H9 (cell line): Measurements from ENCODE around the gene EEF1G. TPM values are rescaled to one million over a fixed set of nuclear protein-coding genes. Genes with fewer than 3 reads are reported as not detected.
A peak's percentile ranks its signal among the peaks of the same experiment; 100 is the strongest.

ENCODE experiments used
- DNase-seq: peaks from one replicate; pipeline ENCODE4 v3.0.0-alpha.2; 2017
- H2AFZ ChIP-seq: one replicate; pipeline ENCODE4 v1.6.1; 2013; ENCODE audit warnings: mild to moderate bottlenecking, low read length, control low read depth, moderate library complexity
- H2AK5ac ChIP-seq: 2 replicates; pipeline ENCODE4 v1.6.1; 2013; ENCODE audit warnings: low read length, control low read depth, mixed read lengths; ENCODE audit not compliant: insufficient read length
- H2BK120ac ChIP-seq: one replicate; pipeline ENCODE4 v1.6.1; 2013; ENCODE audit warnings: low read depth, mild to moderate bottlenecking, low read length, control low read depth, inconsistent platforms; ENCODE audit not compliant: poor library complexity, severe bottlenecking
- H2BK12ac ChIP-seq: 2 replicates; pipeline ENCODE4 v1.6.1; 2013; ENCODE audit warnings: low read length, control low read depth, mixed read lengths, low read depth; ENCODE audit not compliant: insufficient read length
- H2BK15ac ChIP-seq: 2 replicates; pipeline ENCODE4 v1.6.1; 2013; ENCODE audit warnings: low read depth, low read length, control low read depth
- H2BK20ac ChIP-seq: one replicate; pipeline ENCODE4 v1.6.1; 2013; ENCODE audit warnings: low read depth, mild to moderate bottlenecking, low read length, control low read depth, inconsistent platforms; ENCODE audit not compliant: poor library complexity, severe bottlenecking
- H2BK5ac ChIP-seq: 2 replicates; pipeline ENCODE4 v1.6.1; 2013; ENCODE audit warnings: low read length, control low read depth, mixed read lengths; ENCODE audit not compliant: insufficient read length
- H3K14ac ChIP-seq: 2 replicates; pipeline ENCODE4 v1.6.1; 2013; ENCODE audit warnings: low read length, control low read depth; ENCODE audit not compliant: insufficient read depth
- H3K18ac ChIP-seq: 2 replicates; pipeline ENCODE4 v1.6.1; 2013; ENCODE audit warnings: low read depth, mild to moderate bottlenecking, mixed read lengths, low read length, control low read depth; ENCODE audit not compliant: insufficient read length
- H3K23ac ChIP-seq: 2 replicates; pipeline ENCODE4 v1.6.1; 2013; ENCODE audit warnings: low read length, control low read depth, mixed read lengths, low read depth; ENCODE audit not compliant: insufficient read length
- H3K23me2 ChIP-seq: 2 replicates; pipeline ENCODE4 v1.6.1; 2013; ENCODE audit warnings: low read depth, mild to moderate bottlenecking, mixed read lengths, low read length, control low read depth; ENCODE audit not compliant: insufficient read length, poor library complexity, severe bottlenecking
- H3K27ac ChIP-seq: 2 replicates; pipeline ENCODE4 v1.5.1; 2013; ENCODE audit warnings: low read length, control low read depth, mixed read lengths, low read depth; ENCODE audit not compliant: insufficient read length
- H3K27me3 ChIP-seq: 2 replicates; pipeline ENCODE4 v1.6.1; 2013; ENCODE audit warnings: low read length, control low read depth, inconsistent platforms; ENCODE audit not compliant: insufficient read depth
- H3K4ac ChIP-seq: 2 replicates; pipeline ENCODE4 v1.6.1; 2013; ENCODE audit warnings: low read depth, mild to moderate bottlenecking, control low read depth, inconsistent platforms, low read length, moderate library complexity
- H3K4me1 ChIP-seq: 2 replicates; pipeline ENCODE4 v1.6.1; 2013; ENCODE audit warnings: low read length, control low read depth, inconsistent platforms; ENCODE audit not compliant: insufficient read depth
- H3K4me2 ChIP-seq: 2 replicates; pipeline ENCODE4 v1.6.1; 2013; ENCODE audit warnings: low read length, control low read depth, mixed read lengths; ENCODE audit not compliant: insufficient read length, insufficient read depth
- H3K56ac ChIP-seq: 2 replicates; pipeline ENCODE4 v1.6.1; 2013; ENCODE audit warnings: low read depth, mild to moderate bottlenecking, mixed read lengths, low read length, control low read depth; ENCODE audit not compliant: insufficient read length
- H3K79me1 ChIP-seq: 2 replicates; pipeline ENCODE4 v1.6.1; 2013; ENCODE audit warnings: low read depth, mild to moderate bottlenecking, moderate library complexity, low read length, control low read depth, inconsistent platforms; ENCODE audit not compliant: insufficient read depth, poor library complexity, severe bottlenecking
- H3K79me2 ChIP-seq: 2 replicates; pipeline ENCODE4 v1.6.1; 2013; ENCODE audit warnings: low read length, control low read depth, inconsistent platforms; ENCODE audit not compliant: insufficient read depth
- H3K9ac ChIP-seq: 2 replicates; pipeline ENCODE4 v1.6.1; 2013; ENCODE audit warnings: low read length, control low read depth, mixed read lengths; ENCODE audit not compliant: insufficient read length; ENCODE audit errors: extremely low read depth
- H3K9me3 ChIP-seq: one replicate; pipeline ENCODE4 v1.6.1; 2013; ENCODE audit warnings: low read depth, low read length, inconsistent platforms; ENCODE audit not compliant: control insufficient read depth
- H3T11ph ChIP-seq: one replicate; pipeline ENCODE4 v1.6.1; 2013; ENCODE audit warnings: mild to moderate bottlenecking, low read length, control low read depth, inconsistent platforms
- H4K20me1 ChIP-seq: one replicate; pipeline ENCODE4 v1.6.1; 2013; ENCODE audit not compliant: control insufficient read depth, insufficient read length, insufficient read depth
- H4K5ac ChIP-seq: 2 replicates; pipeline ENCODE4 v1.6.1; 2013; ENCODE audit warnings: low read depth, mild to moderate bottlenecking, mixed read lengths, low read length, control low read depth; ENCODE audit not compliant: insufficient read length
- H4K8ac ChIP-seq: replicated peaks from 2 replicates; pipeline ENCODE4 v1.6.1; 2013; ENCODE audit warnings: low read length, control low read depth, mixed read lengths, low read depth; ENCODE audit not compliant: insufficient read length
- H4K91ac ChIP-seq: 2 replicates; pipeline ENCODE4 v1.6.1; 2013; ENCODE audit warnings: low read depth, mild to moderate bottlenecking, moderate library complexity, mixed read lengths, low read length, control low read depth; ENCODE audit not compliant: insufficient read length
- H3K27ac Mint-ChIP-seq, 3 experiments: 2 replicates in 2 of 3; 3 replicates in 1 of 3; pipeline ENCODE4 v1.8.0; 2020 to 2021; ENCODE audit warnings: mixed read lengths in 3 of 3, mild to moderate bottlenecking in 1 of 3, moderate library complexity in 1 of 3
- H3K27me3 Mint-ChIP-seq: 2 replicates; pipeline ENCODE4 v1.8.0; 2021; ENCODE audit warnings: low read depth, mild to moderate bottlenecking, moderate library complexity, mixed read lengths
- H3K36me3 Mint-ChIP-seq, 3 experiments: 2 replicates in 2 of 3; 3 replicates in 1 of 3; pipeline ENCODE4 v1.8.0; 2020 to 2021; ENCODE audit warnings: low read depth in 3 of 3, mixed read lengths in 3 of 3; ENCODE audit not compliant: insufficient read depth in 1 of 3
- H3K4me1 Mint-ChIP-seq, 2 experiments: 2 replicates each; pipeline ENCODE4 v1.8.0; 2020; ENCODE audit warnings: mixed read lengths in 2 of 2
- H3K4me3 Mint-ChIP-seq, 2 experiments: 2 replicates in 1 of 2; 3 replicates in 1 of 2; pipeline ENCODE4 v1.8.0; 2020 to 2021; ENCODE audit warnings: mild to moderate bottlenecking in 2 of 2, mixed read lengths in 2 of 2, moderate library complexity in 1 of 2
- H3K9me3 Mint-ChIP-seq, 2 experiments: 2 replicates in 1 of 2; 3 replicates in 1 of 2; pipeline ENCODE4 v1.8.0; 2020; ENCODE audit warnings: mild to moderate bottlenecking in 2 of 2, mixed read lengths in 2 of 2, moderate library complexity in 1 of 2
- WGBS: extraction: QIAGEN DNeasy Blood & Tissue Kit; methylation state at CpG from one replicate; pipeline ENCODE4 v1.1.7; 2013; ENCODE audit warnings: missing lambda C conversion rate, low lambda C conversion rate, mixed read lengths; ENCODE audit not compliant: insufficient read length; ENCODE audit errors: extremely low coverage; 5-methylcytosine and 5-hydroxymethylcytosine counted together
- total RNA-seq: library from RNA; stranded (reverse); gene quantifications from 2 replicates; pipeline ENCODE4 v1.2.1, GENCODE V29; 2021
- TF ChIP-seq, protein P1 (sequence below): fragments of 200-600 bp; sonication (generic); conservative IDR thresholded peaks from 3 replicates; pipeline ENCODE4 v1.8.0; 2021; ENCODE audit warnings: antibody characterized with exemption, mild to moderate bottlenecking

Gene EEF1G
- total RNA-seq, 1 experiment from 2014 or later, result 1,790 TPM

GRCh38 chr11:62593434-62594044 is 19.8 kb upstream of the EEF1G start:
- H4K8ac ChIP-seq, result no peak overlapping the region
- no peak overlapping the region for H2BK120ac ChIP-seq
- H2BK15ac ChIP-seq, result no peak overlapping the region
- H3K23ac ChIP-seq, result no peak overlapping the region
- no peak overlapping the region for H3K27ac ChIP-seq
- no peak overlapping the region for H4K91ac ChIP-seq
- Mint-ChIP-seq H3K27ac (peak overlapping the region; percentile 72 to 92 (median 83); a peak in 6 of 7 replicates), H3K4me3 (peak overlapping the region; percentile 35 to 66), H3K4me1 (peaks cover 21 to 26% of the 10 kb centered on the region in 2 experiments), H3K36me3 (peaks cover 40 to 66% (median 65%) of the 10 kb centered on the region in 3 experiments), H3K9me3 (no peaks in the 10 kb centered on the region), H3K27me3 (no peaks in the 10 kb centered on the region)
- H2AK5ac ChIP-seq, result no peak overlapping the region
- H3K56ac ChIP-seq, result no peak overlapping the region
- no CpG with 5 or more reads among the region's 13 CpGs for WGBS
- H4K20me1 ChIP-seq, result no peaks in the 10 kb centered on the region
- no peaks in the 10 kb centered on the region; the same call in 1 of the 2 replicates for H3K4me1 ChIP-seq
- H3K9ac ChIP-seq, result no peak overlapping the region
- H3K27me3 ChIP-seq, result no peaks in the 10 kb centered on the region
- no peaks in the 10 kb centered on the region for H3K9me3 ChIP-seq
- H2BK20ac ChIP-seq, result no peak overlapping the region
- peaks cover 5% of the 10 kb centered on the region for H3K23me2 ChIP-seq
- DNase-seq, result peak; percentile 85
- H4K5ac ChIP-seq, result no peak overlapping the region
- H2BK5ac ChIP-seq, result no peak overlapping the region
- H2BK12ac ChIP-seq, result no peak overlapping the region
- no peak overlapping the region for H3K4me2 ChIP-seq
- no peaks in the 10 kb centered on the region for H3K79me2 ChIP-seq
- no peak overlapping the region for H2AFZ ChIP-seq
- no peak overlapping the region for H3K4ac ChIP-seq
- H3K18ac ChIP-seq, result no peak overlapping the region
- TF ChIP-seq, protein P1, sequence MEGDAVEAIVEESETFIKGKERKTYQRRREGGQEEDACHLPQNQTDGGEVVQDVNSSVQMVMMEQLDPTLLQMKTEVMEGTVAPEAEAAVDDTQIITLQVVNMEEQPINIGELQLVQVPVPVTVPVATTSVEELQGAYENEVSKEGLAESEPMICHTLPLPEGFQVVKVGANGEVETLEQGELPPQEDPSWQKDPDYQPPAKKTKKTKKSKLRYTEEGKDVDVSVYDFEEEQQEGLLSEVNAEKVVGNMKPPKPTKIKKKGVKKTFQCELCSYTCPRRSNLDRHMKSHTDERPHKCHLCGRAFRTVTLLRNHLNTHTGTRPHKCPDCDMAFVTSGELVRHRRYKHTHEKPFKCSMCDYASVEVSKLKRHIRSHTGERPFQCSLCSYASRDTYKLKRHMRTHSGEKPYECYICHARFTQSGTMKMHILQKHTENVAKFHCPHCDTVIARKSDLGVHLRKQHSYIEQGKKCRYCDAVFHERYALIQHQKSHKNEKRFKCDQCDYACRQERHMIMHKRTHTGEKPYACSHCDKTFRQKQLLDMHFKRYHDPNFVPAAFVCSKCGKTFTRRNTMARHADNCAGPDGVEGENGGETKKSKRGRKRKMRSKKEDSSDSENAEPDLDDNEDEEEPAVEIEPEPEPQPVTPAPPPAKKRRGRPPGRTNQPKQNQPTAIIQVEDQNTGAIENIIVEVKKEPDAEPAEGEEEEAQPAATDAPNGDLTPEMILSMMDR, result peak; percentile 83
- H3K79me1 ChIP-seq, result no peaks in the 10 kb centered on the region
- no peak overlapping the region for H3K14ac ChIP-seq
- no peak overlapping the region for H3T11ph ChIP-seq
